GOT3 (cell line): ENCODE results near the gene GPATCH8.
"Not testable (repeated sequence)": the region's sequence is repeated elsewhere in the genome, so short reads cannot be mapped to it uniquely, and the experiment has no call there.

ENCODE experiments used
- DNase-seq: peaks from one replicate; lab custom pipeline; 2025; ENCODE audit warnings: mixed read lengths; lab: John Stamatoyannopoulos, UW

GPATCH8 gene

GRCh38 chr17:44527102-44527501, 23.9 kb upstream of the GPATCH8 start:
- DNase-seq = no peak

DNA sequence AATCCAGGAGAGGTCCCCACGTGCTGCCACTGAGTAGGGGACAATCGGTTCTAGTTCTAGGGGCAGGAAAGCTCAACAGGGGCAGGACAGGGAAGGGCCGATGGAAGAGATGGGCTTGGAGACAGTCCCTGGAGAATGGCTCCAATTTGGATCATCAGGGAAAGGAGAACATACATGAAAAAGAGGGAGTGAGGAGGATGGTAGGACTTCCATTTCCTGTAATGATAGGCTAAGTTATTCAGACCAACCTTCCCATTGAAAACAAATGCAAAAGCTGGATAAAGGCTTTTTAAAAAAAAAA, 20.4 kb upstream of the GPATCH8 start:
- no peak for DNase-seq

GRCh38 chr17:44522883-44523671, 19.9 kb upstream of the GPATCH8 start:
- no peak for DNase-seq

DNA sequence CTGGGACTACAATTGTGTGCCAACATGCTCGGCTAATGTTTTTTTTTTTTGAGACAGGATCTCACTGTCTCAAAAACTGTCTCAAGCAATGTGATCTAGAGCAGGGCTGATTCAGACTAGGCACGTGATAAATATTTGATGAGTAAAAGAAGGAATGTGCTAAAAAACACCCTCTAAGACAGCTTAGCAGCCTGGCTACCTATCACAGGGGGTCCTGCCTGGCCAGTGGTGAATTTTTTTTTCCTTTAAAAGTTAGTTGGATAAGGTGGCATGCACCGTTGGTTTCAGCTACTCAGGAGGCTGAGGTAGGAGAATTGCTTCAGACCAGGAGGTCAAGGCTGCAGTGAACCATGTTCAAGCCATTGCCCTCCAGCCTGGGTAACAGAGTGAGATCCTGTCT, 14.8 kb upstream of the GPATCH8 start:
- DNase-seq = no peak

DNA sequence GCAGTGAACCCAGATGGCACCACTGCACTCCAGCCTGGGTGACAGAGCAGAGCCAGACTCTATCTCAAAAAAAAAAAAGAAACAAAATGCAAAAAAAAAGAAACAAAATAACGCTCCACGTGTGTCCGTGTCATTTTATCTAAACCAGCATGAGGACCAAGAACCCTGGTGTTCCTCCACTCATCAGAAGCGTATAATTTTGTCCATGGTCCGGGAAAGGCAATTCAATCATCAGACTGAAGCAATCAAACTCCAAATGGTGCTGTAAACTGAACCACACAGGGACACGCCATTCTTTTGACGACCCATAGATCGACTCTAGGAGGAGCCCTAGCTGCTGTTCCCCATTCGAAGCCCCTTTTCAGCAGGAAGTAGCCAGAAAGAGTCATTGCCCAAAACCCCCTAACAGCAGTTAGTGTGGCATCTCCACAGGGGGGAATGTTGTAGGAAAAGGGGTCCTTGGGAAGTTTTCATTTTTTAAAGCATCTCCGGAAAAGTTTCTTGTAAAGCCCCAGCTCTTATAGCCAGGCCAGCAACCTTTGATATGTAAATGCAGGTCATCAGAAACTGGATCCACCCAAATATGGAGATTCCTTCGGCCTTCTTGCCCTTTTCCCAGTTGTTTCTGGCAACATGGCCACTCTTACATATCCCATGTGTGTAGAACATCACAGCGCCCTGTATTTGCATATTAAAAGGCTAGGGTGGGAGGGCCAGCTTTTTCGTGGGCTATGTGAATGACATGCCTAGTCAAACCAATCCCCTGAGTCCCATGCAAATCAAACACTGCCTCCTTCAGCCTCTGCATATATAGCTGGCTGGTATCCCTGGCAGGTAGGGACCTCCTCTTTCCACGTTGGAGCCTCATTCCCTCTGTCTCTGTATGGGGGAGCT, 8.3 kb upstream of the GPATCH8 start:
- not testable (repeated sequence) for DNase-seq

DNA sequence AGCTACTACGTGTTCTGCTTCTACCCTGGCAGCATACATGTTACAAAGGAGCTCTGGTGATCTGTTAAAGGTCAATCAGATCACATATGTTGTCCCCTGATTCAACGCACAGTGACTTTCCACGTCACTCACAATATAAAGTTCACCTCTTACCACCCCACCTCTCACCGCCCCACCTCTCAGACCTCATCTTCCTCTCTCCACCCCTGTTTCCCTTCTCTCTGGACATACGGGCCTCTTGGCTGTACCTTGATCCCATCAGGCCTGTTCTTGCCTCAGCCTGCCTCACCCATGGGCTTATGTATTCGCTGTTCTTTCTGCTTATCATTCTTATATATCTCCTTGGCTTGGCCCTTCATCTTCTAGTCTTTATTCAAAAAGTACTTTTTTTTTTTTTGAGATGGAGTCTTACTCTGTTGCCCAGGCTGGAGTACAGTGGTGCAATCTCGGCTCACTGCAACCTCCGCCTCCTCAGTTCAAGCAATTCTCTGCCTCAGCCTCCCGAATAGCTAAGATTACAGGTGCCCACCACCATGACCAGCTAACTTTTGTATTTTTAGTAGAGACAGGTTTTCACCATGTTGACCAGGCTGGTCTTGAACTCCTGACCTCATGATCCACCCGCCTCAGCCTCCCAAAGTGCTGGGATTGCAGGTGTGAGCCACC, 3.9 kb upstream of the GPATCH8 start:
- DNase-seq = not testable (repeated sequence)

GRCh38 chr17:44502598-44503146, 534 bp downstream of the GPATCH8 start:
- no peak for DNase-seq

DNA sequence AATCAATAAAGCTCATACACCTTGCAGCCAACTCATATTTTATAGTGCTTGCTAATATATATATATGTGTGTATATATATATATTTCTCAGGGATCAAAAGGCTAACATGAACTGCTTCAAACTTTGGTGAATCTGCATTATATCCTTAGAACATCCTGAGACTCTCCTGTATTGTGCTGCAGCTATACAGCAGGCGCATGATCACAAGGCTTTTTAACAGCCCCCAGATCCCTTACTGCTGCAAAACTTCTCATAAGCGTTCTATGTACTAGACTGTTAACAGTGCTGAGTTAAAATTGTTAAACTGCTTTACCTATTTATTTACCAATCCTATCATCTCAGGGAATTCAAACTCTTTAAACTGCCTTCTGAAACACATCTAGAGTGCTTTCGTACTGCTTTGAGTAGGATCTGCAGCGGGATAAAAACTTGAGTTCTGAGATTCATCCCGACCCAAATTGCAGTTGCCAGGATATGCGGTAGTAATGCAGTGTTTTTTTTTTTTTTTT, 1.3 kb downstream of the GPATCH8 start:
- no peak for DNase-seq

- no peak for DNase-seq
Measured at GRCh38 chr17:44499722-44500121, 3.5 kb downstream of the GPATCH8 start.

DNA sequence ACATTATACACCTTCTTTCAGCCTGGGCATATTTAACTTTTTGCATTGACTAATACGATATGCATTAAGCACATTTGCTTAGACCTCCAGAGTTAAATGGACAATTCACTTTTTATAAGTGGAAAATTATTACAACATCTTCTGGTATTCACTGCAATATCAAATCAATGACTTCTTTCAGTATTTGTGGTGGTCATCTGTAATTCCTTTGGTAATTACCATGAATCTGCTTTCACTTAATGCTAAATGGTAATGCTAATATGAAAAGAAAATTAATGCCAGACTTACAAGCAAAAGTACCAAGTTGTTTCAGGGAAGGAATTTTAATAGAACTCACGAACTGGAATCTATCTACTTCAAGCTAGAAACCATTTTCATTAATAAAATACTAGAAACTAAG, 6.4 kb downstream of the GPATCH8 start:
- no peak for DNase-seq

GRCh38 chr17:44493339-44493738, 9.9 kb downstream of the GPATCH8 start:
- DNase-seq = no peak

GRCh38 chr17:44492706-44493272, 10.4 kb downstream of the GPATCH8 start:
- DNase-seq = no peak

GRCh38 chr17:44489581-44489980, 13.6 kb downstream of the GPATCH8 start:
- no peak for DNase-seq

DNA sequence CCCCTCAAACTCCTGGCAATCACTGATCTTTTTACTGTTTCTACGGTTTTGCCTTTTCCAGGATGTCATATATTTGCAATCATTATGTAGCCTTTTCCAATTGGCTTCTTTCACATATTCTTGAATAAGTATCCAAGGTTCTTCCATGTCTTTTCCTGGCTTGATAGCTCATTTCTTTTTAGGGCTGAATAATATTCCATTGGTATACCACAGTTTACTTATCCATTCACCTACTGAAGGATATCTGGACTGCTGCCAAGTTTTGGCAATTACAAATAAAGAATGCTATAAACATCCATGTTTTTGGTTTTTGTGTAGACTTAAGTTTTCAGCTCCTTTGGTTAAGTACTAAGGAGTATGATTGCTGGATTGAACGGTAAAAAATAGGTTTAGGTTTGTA, 16.0 kb downstream of the GPATCH8 start:
- DNase-seq = no peak

GRCh38 chr17:44473367-44473766, 29.8 kb downstream of the GPATCH8 start:
- no peak for DNase-seq

DNA sequence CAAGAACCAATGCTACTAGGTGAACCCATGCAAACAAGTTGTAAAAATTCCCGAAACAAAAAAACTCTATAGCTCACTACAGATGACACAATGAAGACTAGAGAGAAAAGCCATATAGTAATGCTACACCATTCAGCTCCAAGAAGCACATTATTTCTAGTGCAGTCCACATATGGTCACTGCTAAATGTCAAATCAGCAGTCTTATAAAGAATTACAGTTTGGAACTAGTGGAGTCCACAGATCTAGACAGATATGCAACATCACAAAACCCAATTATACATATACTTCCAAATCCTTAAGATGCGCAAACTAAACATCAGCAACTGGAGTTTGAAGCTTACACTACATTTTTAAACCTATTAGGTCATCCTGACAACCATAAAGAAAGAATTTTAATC, 33.5 kb downstream of the GPATCH8 start:
- no peak for DNase-seq

DNA sequence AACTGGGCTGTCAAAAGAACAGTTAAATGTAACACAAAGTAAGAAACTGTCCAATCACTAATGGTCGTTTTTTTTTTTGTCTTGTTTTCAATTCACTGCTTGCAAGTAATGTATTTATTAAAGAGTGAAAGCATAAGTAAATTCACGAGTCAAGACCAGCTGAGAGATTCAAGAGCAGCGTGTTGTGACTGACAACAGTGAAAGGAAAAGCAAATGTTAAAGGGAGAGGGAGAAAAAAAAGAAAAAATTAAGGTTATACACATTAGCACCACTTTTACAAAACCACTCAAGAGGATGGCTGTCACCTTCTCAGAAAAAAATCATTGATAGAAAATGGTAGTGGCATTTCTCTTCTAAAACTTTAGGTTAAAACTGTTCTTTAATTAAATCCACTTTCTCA, 36.1 kb downstream of the GPATCH8 start:
- no peak for DNase-seq

DNA sequence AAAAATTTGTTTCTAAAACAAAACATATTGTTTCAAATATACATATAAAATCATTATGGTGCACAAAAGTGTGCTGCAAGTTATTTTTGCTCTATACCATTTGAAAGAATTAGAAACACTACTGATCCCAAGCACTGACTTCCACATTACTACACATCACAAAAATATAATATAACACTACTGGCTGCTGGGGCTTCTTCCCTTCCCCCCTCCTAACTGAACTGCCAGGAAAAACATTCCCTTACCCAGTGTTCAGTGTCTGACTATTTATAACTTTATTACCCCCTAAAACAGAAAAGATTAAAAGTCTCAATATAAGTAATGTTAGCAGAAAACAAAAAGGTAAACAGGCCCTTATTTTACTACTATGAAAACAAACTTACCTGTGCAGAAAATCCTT, 36.9 kb downstream of the GPATCH8 start:
- no peak for DNase-seq

DNA sequence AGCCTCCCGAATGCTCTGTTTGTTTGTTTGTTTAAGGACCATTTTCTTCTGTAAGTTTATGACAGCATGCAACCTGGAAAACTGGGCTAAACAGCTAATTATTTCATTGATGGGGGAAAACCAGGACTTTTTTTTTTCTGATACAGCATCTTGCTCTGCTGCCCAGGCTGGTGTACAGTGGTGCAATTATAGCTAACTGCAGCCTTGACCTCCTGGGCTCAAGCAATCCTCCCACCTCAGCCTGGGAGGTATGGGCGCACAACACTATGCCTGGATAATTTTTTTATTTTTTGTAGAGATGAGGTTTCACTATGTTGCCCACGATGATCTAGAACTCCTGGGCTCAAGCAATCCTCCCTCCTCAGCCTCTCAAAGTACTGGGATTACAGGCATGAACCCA, 37.3 kb downstream of the GPATCH8 start:
- no peak for DNase-seq

GRCh38 chr17:44465276-44465675, 37.9 kb downstream of the GPATCH8 start:
- no peak for DNase-seq

- no peak for DNase-seq
Measured at GRCh38 chr17:44464037-44464436, 39.2 kb downstream of the GPATCH8 start.

GRCh38 chr17:44451832-44452231, 51.4 kb downstream of the GPATCH8 start:
- DNase-seq = no peak
